ENCODE results near the gene DST.

DST gene

DNA sequence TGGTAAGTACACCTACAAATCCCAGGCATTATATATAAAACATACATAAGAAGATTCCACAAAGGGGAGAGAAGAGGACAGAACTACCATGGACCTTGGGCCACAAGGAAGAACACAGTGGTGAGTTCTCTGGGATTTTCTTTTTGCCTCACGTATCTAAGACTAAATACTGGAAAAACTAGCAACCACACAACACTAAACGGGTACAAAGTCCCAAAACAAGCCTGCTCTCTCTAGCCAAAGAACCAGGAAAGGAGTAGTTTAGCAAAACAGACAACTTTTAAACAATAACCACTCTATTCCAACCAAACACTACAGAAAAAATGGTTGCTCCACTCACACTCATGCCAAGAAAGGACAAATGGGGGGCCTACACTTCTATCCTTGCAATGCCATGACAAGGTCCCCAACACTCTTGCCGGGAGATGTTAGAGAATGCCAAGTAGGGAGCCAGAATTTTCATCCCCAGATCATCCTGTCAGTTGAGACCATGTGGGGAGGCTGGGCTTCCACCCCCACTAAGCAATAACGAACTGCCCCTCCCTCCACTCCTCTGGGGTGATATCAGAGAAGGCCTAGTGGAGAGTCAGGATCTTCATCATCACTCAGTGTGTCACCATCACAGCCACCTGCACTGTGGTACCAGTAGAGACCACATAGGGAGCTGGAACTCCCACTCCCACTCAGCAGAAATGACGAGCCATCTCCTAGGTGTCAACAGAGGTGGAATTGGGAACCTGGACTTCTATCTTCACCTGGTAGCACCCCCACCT, 123.5 kb downstream of the DST start:
- TF ChIP-seq, protein P1, sequence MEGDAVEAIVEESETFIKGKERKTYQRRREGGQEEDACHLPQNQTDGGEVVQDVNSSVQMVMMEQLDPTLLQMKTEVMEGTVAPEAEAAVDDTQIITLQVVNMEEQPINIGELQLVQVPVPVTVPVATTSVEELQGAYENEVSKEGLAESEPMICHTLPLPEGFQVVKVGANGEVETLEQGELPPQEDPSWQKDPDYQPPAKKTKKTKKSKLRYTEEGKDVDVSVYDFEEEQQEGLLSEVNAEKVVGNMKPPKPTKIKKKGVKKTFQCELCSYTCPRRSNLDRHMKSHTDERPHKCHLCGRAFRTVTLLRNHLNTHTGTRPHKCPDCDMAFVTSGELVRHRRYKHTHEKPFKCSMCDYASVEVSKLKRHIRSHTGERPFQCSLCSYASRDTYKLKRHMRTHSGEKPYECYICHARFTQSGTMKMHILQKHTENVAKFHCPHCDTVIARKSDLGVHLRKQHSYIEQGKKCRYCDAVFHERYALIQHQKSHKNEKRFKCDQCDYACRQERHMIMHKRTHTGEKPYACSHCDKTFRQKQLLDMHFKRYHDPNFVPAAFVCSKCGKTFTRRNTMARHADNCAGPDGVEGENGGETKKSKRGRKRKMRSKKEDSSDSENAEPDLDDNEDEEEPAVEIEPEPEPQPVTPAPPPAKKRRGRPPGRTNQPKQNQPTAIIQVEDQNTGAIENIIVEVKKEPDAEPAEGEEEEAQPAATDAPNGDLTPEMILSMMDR (IDR thresholded peaks at IDR 0.05; ENCODE audit: low read depth, low read length, poor library complexity, severe bottlenecking): no peak
- TF ChIP-seq EZH2phosphoT487 (IDR thresholded peaks at IDR 0.05; ENCODE audit: borderline replicate concordance, low read length): no peak
- H3K9me2 ChIP-seq (replicated peaks; ENCODE audit: control insufficient read depth, low read length): no peaks in the 10 kb centered on the region
- no peaks in the 10 kb centered on the region for H4K20me1 ChIP-seq (ENCODE audit: control insufficient read depth, insufficient read depth, low read depth, low read length)
- no peaks in the 10 kb centered on the region for H3K27me3 ChIP-seq (ENCODE audit: control insufficient read depth, low read length)
- peaks cover 3% of the 10 kb centered on the region; the same call in 1 of the 2 replicates for H3K36me3 ChIP-seq (ENCODE audit: control insufficient read depth, low read length)
- no peaks in the 10 kb centered on the region for H3K4me1 ChIP-seq (ENCODE audit: control insufficient read depth, low read length)
- H3K79me2 ChIP-seq (ENCODE audit: control insufficient read depth, low read length): no peaks in the 10 kb centered on the region
- no peak overlapping the region for H3K4me2 ChIP-seq (ENCODE audit: low read length)
- H3K4me3 ChIP-seq (ENCODE audit: low read length): no peak overlapping the region
- no peaks in the 10 kb centered on the region for H3F3A ChIP-seq (ENCODE audit: control insufficient read depth, insufficient read depth)
- no peaks in the 10 kb centered on the region for H3K9me3 ChIP-seq (ENCODE audit: control insufficient read depth, insufficient read depth, low read length)
- H3K27ac ChIP-seq (ENCODE audit: low read depth, low read length): no peak overlapping the region

DNA sequence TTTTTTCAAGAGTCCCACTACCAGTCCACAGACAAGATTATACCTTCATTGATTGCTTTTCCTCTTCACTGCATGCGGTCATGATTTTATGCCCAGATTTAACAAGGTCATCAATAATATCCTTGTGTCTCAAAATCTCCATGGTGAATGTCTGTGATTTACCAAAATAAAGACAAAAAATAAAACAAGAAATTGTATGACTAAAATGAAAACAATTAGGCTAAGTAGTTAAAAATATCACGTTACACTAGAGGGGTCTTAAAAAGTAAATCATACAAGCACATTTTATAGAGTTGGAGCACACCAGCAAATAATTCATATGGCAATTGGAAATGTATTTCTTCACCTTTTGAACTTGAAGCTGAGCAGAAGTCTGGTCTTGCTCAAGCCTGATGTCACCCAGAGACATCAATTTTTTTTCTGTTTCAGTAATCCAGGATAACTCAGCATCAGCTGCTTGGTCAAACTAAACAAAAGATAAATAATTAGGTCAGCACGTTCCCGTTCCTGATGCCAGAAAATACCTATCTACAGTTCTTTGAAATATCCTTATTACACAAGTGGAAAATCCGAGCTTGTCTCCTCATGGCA, 125.4 kb downstream of the DST start:
- no peaks in the 10 kb centered on the region for H3K9me3 ChIP-seq (ENCODE audit: control insufficient read depth, insufficient read depth, low read length)
- H3K4me1 ChIP-seq (ENCODE audit: control insufficient read depth, low read length): no peaks in the 10 kb centered on the region
- no peaks in the 10 kb centered on the region for H3K27me3 ChIP-seq (ENCODE audit: control insufficient read depth, low read length)
- no peaks in the 10 kb centered on the region for H4K20me1 ChIP-seq (ENCODE audit: control insufficient read depth, insufficient read depth, low read depth, low read length)
- no peak overlapping the region for H3K4me3 ChIP-seq (ENCODE audit: low read length)
- TF ChIP-seq, protein P1 (IDR thresholded peaks at IDR 0.05; ENCODE audit: low read depth, low read length, poor library complexity, severe bottlenecking): no peak
- no peak for TF ChIP-seq EZH2phosphoT487 (IDR thresholded peaks at IDR 0.05; ENCODE audit: borderline replicate concordance, low read length)
- H3K27ac ChIP-seq (ENCODE audit: low read depth, low read length): no peak overlapping the region
- no peaks in the 10 kb centered on the region for H3K9me2 ChIP-seq (replicated peaks; ENCODE audit: control insufficient read depth, low read length)
- H3K36me3 ChIP-seq (ENCODE audit: control insufficient read depth, low read length): peaks cover 3% of the 10 kb centered on the region; the same call in 1 of the 2 replicates
- H3K79me2 ChIP-seq (ENCODE audit: control insufficient read depth, low read length): no peaks in the 10 kb centered on the region
- H3F3A ChIP-seq (ENCODE audit: control insufficient read depth, insufficient read depth): no peaks in the 10 kb centered on the region
- H3K4me2 ChIP-seq (ENCODE audit: low read length): no peak overlapping the region

DNA sequence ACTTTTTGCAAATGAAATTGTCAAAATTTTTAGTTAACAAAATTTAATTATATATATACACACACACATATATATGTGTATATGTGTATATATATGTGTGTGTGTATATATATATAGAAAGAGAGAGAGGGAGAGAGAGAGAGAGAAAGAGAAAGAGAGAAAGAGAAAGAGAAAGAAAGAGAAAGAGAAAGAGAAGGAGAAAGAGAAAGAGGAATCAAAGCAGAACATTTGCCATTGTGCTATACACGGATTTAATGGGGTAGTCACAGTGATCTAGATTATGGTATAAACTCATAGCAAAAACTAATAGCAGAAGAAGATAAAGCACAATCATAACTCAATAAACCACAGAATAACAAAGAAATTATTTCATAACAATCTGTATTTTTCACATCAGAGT, 126.7 kb downstream of the DST start:
- no peak overlapping the region for H3K27ac ChIP-seq (ENCODE audit: low read depth, low read length)
- H4K20me1 ChIP-seq (ENCODE audit: control insufficient read depth, insufficient read depth, low read depth, low read length): no peaks in the 10 kb centered on the region
- no peak overlapping the region for H3K4me2 ChIP-seq (ENCODE audit: low read length)
- no peaks in the 10 kb centered on the region for H3K9me2 ChIP-seq (replicated peaks; ENCODE audit: control insufficient read depth, low read length)
- H3K9me3 ChIP-seq (ENCODE audit: control insufficient read depth, insufficient read depth, low read length): no peaks in the 10 kb centered on the region
- H3K4me1 ChIP-seq (ENCODE audit: control insufficient read depth, low read length): no peaks in the 10 kb centered on the region
- H3K79me2 ChIP-seq (ENCODE audit: control insufficient read depth, low read length): no peaks in the 10 kb centered on the region
- no peaks in the 10 kb centered on the region for H3K27me3 ChIP-seq (ENCODE audit: control insufficient read depth, low read length)
- no peak for TF ChIP-seq EZH2phosphoT487 (IDR thresholded peaks at IDR 0.05; ENCODE audit: borderline replicate concordance, low read length)
- TF ChIP-seq, protein P1 (IDR thresholded peaks at IDR 0.05; ENCODE audit: low read depth, low read length, poor library complexity, severe bottlenecking): no peak
- H3K4me3 ChIP-seq (ENCODE audit: low read length): no peak overlapping the region
- no peaks in the 10 kb centered on the region for H3F3A ChIP-seq (ENCODE audit: control insufficient read depth, insufficient read depth)
- H3K36me3 ChIP-seq (ENCODE audit: control insufficient read depth, low read length): peaks cover 3% of the 10 kb centered on the region; the same call in 1 of the 2 replicates

Data from DOHH2 (cell line).